Dedifferentiated amniotic fluid mesenchymal stem cell (primary cell): ENCODE results near the gene STK11.

Source experiments
- DNase-seq: peaks from one replicate; pipeline ENCODE4 v3.0.0-alpha.2; 2016; ENCODE audit errors: extremely low spot score

Gene STK11

GRCh38 chr19:1210227-1210538 is 4.6 kb downstream of the STK11 start:
- DNase-seq: no peak

- DNase-seq: no peak
Measured at GRCh38 chr19:1211494-1212234, 6.1 kb downstream of the STK11 start.

DNA sequence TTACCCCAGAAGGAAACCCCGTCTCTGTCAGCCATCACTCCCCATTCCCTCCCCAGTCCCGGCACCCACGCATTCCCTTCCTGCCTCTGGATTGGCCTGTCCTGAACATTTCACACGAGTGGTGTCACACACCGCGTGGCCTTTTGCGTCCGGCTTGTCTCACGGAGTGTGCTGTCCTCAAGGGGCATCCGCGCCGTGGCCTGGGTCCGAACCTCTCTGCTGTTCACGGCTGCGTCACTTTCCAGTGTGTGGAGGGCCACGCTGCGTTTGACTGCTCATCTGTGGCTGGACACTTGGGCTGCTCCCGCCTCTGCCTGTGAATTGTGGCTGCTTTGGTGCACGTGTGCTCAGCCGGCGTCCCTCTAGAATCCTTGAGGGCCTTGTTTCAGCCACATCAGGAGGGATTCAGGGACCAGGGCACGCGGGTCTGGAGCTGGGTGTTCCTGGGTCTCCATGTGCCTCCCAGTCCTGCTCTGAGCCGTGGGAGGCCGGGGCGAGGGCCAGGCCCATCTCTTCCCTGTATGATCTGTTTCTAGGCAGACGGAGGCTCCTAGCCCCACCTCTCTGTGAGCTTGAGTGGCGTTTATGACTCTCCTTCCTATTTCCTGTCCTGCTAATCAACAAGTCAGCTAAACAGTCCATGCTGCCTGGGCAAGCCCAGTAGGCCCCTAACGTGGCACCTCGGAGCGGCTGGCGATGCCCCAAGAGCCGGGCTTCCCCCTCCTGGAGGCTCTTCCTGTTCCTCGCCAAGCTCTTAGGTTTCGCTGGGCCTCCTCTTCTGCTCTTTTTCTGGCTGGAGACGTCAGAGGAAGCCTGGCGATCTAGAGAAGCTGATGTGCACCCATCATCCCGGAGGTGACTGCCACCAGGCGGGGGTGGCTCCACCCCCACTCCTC is 8.1 kb downstream of the STK11 start:
- no peak for DNase-seq

DNA sequence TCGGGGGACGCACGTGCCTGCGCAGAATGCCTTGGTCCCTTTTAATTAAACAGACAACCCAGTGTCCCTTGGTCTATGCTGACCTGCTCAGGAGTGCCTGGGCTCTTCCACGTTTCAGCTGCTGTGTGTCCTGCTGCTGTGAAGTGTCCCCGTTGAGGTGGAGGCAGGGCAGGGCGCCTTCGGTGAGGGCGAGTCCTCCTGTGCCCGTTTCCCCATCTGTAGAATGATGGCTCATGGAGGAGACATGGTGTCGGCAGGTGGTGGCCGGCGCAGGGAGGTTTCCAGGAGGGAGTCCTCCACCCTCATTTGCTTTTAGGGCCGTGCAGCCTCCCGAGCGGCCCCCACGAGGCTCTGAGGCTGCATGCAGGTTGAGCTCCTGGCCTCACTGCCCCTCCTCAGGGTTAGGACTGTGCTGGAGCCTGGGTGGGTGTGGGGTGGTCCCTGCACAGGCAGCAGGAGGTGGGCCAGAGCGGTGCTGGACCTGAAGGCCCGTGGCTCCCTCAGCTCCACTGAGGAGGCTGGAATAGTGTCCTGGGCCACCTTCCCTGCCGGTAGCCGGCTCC is 8.8 kb downstream of the STK11 start:
- no peak for DNase-seq

GRCh38 chr19:1214862-1215731 is 9.5 kb downstream of the STK11 start:
- DNase-seq: no peak

- no peak for DNase-seq
Measured at GRCh38 chr19:1216756-1217155, 11.2 kb downstream of the STK11 start.

DNA sequence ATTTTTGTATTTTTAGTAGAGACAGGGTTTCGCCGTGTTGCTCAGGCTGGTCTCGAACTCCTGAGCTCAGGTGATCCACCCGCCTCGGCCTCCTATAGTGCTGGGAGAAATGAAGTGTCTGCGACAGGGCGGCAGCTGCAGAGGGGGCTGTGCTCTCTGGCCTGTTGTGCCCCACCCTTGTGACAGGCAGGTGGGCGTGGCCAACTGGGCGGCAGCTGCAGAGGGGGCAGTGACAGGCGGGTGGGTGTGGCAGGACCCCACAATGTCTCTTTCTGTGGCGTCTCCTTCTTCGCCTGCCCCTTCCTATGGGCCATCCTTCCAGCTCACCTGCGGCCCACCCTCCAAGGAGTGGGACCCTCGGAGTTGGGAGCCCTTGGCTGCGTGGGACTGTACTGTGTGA is 11.8 kb downstream of the STK11 start:
- DNase-seq: no peak

DNA sequence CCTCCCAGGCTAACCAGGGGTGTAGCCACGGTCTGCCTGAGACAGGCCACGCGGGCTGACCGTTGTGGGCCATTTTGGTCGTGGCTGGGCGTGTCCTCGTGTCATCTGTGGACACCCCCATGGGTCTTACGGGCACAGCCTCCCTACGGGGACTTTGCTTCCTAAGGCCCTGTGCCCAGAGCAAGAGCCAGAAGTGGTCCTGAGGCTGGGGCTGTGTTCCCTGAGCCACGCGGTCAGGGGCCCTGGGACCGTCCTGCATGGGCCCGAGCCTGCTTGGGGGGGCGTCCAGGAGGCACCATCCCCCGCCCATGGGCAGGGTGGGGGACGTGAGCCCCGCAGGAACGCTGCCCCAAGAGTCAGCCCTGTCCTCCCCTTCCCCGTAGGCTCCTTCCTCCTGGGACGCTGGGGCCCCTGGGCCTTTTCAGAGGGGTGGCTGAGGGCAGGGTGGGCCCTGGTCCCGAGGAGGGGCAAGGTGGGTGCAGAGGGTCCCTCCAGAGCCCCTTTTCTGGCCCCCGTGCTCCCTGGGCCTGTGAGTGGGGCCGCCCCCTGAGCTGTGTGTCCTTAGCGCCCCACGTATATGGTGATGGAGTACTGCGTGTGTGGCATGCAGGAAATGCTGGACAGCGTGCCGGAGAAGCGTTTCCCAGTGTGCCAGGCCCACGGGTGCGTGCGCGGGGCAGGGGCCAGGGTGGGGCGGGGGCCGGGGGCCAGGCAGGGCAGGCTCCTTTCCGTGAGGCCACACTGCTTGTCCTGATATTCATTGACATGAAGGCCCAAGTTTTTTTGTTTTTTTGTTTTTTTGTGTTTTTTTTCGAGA is 13.4 kb downstream of the STK11 start:
- no peak for DNase-seq

DNA sequence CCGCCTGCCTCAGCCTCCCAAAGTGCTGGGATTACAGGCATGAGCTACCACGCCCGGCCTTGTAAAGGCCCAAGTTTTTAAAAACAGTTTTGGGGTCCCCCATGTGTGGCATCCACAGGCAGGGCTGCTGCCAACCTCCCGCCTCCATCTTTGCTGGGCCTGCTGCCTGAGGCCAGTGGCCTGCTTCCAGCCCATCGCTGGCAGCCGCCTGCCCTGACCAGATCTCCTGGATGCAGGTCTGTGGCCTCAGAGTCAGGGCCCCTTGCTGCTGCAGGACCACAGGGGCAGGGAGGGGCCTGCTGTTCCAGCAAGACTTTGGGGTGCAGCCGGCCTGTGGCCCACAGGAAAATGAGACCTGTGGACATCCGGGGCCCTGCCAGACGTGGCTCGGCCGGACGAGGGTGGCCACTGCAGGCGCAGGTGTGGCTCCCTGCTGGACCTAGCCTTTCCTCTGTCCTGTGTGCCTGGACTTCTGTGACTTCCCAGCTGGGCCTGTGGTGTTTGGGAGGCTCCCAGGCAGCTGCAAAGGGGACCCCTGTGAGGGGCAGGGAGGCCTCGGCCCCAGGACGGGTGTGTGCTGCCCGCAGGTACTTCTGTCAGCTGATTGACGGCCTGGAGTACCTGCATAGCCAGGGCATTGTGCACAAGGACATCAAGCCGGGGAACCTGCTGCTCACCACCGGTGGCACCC is 14.4 kb downstream of the STK11 start:
- DNase-seq: no peak

GRCh38 chr19:1220477-1220930 is 14.9 kb downstream of the STK11 start:
- no peak for DNase-seq

DNA sequence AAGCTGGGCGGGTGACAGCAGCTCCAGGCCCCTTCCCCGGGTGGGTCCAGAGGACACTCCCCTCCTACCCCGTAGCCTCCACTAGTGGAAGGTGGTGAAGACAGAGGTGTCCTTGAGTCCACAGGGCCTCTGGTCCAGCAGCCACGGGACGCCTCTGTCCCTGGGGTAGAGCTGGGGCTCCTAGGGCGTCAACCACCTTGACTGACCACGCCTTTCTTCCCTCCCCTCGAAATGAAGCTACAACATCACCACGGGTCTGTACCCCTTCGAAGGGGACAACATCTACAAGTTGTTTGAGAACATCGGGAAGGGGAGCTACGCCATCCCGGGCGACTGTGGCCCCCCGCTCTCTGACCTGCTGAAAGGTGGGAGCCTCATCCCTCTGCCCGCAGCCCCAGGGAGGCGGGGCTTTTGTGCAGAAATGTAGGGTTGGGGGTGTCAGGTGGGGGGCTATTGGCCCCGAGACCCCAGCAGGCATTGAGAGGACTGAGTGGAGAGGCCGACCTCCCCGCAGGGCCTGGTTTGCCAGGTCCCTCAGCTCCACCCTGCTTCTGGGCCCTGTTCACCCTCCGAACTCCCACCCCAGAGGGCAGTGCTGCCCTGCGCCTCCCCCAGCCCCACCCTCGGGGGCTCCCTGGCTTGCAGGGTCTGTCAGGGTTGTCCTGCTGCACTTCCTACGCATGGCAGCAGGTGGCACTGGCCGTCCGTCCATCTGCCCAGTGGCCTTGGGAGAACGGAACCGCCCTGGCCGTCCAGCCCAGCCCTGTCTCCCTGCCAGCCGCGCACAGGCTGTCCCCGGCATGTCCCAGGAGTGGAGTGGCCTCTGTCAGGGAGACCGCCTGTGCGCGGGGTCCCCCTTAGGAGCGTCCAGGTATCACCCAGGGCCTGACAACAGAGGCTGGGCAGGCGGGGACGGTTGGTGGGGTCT is 15.7 kb downstream of the STK11 start:
- DNase-seq: no peak

- no peak for DNase-seq
Measured at GRCh38 chr19:1221904-1222255, 16.3 kb downstream of the STK11 start.

DNA sequence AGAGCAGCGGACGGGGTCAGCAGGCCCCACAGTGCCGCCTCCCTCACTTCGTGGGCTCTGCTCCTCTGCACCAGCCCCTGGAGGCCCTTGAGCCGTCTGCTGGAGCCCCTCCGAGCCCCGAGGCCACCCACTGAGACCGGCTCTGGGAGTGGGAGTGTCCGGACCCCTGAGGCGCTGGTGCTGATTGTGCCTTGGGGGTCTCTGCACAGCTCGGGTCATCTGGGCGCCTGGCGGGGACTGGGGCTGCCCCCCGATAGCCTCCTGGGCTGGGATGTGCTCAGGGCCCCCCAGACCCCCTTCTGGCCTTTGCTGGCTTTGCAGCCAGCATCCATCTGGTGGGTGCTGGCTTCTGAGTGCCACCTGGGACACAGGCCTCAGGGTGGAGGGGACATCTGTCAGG is 16.8 kb downstream of the STK11 start:
- DNase-seq: no peak

DNA sequence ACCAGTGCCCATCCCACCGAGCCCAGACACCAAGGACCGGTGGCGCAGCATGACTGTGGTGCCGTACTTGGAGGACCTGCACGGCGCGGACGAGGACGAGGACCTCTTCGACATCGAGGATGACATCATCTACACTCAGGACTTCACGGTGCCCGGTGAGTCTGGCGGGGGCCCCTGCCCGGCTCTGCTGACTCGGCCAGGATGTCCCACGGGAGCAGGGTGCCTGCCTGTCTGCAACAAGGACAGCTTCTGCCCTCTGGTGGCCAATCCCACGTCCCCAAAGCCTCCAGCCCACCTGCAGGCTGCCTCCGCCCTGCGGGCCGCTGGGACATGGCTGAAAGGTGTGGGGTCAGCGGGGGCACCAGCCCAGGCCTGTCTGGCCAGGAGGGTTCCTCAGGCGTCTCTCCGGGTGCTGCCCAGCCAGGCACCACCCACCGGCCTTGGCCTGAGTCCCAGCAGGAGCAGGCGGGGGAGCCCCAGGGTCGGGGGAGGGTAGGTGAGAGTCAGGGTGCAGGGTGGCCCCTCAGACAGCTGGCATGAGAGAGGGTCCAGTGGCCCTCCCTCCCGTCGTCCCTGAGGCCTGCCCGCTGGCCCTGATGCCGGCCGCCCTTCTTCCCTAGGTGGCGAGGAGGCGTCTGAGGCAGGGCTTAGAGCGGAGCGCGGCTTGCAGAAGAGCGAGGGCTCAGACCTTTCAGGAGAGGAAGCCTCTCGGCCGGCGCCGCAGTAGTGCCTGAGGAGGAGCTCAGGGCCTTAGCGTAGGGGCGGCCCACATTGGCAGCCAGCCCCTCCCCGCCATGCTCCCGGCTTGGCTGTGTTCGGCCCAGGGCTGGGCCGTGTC is 17.7 kb downstream of the STK11 start:
- DNase-seq: no peak

GRCh38 chr19:1224047-1224825 is 18.7 kb downstream of the STK11 start:
- DNase-seq: no peak

- no peak for DNase-seq
Measured at GRCh38 chr19:1224847-1225246, 19.3 kb downstream of the STK11 start.

GRCh38 chr19:1225440-1226226 is 20.1 kb downstream of the STK11 start:
- DNase-seq: no peak
